H1 (cell line): Measurements from ENCODE around the gene BRD4. TPM values are rescaled to one million over a fixed set of nuclear protein-coding genes. Genes with fewer than 3 reads are reported as not detected.
A peak's percentile ranks its signal among the peaks of the same experiment; 100 is the strongest.

Source experiments
- CTCF ChIA-PET: fragments of 300-600 bp; sonication (Branson Sonifier 250); formaldehyde crosslinking; loops from one replicate; lab custom pipeline; 2021; ENCODE audit not compliant: partially characterized antibody; lab: Charles Lee
- POLR2A ChIA-PET: fragments of 300-600 bp; sonication (Branson Sonifier 250); formaldehyde crosslinking; loops from one replicate; lab custom pipeline; 2021; ENCODE audit warnings: inconsistent platforms; ENCODE audit not compliant: partially characterized antibody; lab: Charles Lee
- DNase-seq, 2 experiments: peaks; one replicate each; pipeline versions ENCODE4 v3.0.0 to v3.0.0-alpha.2; 2010 to 2022; ENCODE audit warnings: low spot score in 2 of 2, low read depth in 1 of 2, mixed read lengths in 1 of 2
- FAIRE-seq: peaks from 2 replicates; lab custom pipeline; 2011; peaks lifted over from hg19 to GRCh38; lab: Jason Lieb, UNC
- H2AFZ ChIP-seq: 2 replicates; pipeline ENCODE4 v1.8.1; 2012; ENCODE audit warnings: low read length, inconsistent platforms
- H2AK5ac ChIP-seq: 2 replicates; pipeline ENCODE4 v1.6.1; 2013; ENCODE audit warnings: low read depth, low read length
- H2BK120ac ChIP-seq: replicated peaks from 2 replicates; pipeline ENCODE3; 2013; ENCODE audit warnings: low read depth, low read length, inconsistent platforms
- H2BK12ac ChIP-seq: 2 replicates; pipeline ENCODE4 v1.6.1; 2013; ENCODE audit warnings: low read depth, low read length
- H2BK15ac ChIP-seq: 2 replicates; pipeline ENCODE4 v1.6.1; 2013; ENCODE audit warnings: low read length
- H2BK20ac ChIP-seq: 2 replicates; pipeline ENCODE4 v1.6.1; 2013; ENCODE audit warnings: low read length
- H2BK5ac ChIP-seq: 2 replicates; pipeline ENCODE4 v1.6.1; 2013; ENCODE audit warnings: low read depth, low read length
- H3K14ac ChIP-seq: 2 replicates; pipeline ENCODE4 v1.6.1; 2013; ENCODE audit warnings: inconsistent platforms; ENCODE audit not compliant: insufficient read length
- H3K18ac ChIP-seq: 2 replicates; pipeline ENCODE4 v1.6.1; 2013; ENCODE audit warnings: low read length; ENCODE audit errors: extremely low read depth
- H3K23ac ChIP-seq: 2 replicates; pipeline ENCODE4 v1.6.1; 2013; ENCODE audit warnings: inconsistent platforms; ENCODE audit not compliant: insufficient read length
- H3K23me2 ChIP-seq: 2 replicates; pipeline ENCODE4 v1.6.1; 2013; ENCODE audit warnings: low read depth, low read length
- H3K27ac ChIP-seq: 2 replicates; pipeline ENCODE4 v1.6.1; 2011; ENCODE audit warnings: low read depth, low read length, inconsistent platforms
- H3K27me3 ChIP-seq, 4 experiments: replicated peaks in 1 of 4; 1 replicate in 1 of 4; 2 replicates in 3 of 4; pipeline versions ENCODE4 v1.6.1 to v1.8.1; 2011 to 2013; ENCODE audit warnings: low read length in 3 of 4, mild to moderate bottlenecking in 3 of 4, inconsistent platforms in 2 of 4, mixed read lengths in 2 of 4, moderate library complexity in 1 of 4; ENCODE audit not compliant: control insufficient read depth in 3 of 4, insufficient read depth in 3 of 4; ENCODE audit errors: extremely low read depth in 1 of 4
- H3K36me3 ChIP-seq, 4 experiments: 2 replicates each; pipeline versions ENCODE4 v1.6.1 to v1.8.1; 2011 to 2013; ENCODE audit warnings: mild to moderate bottlenecking in 4 of 4, low read length in 3 of 4, moderate library complexity in 2 of 4, control low read depth in 1 of 4, inconsistent platforms in 1 of 4; ENCODE audit not compliant: insufficient read depth in 4 of 4, control insufficient read depth in 2 of 4
- H3K4ac ChIP-seq: replicated peaks from 2 replicates; pipeline ENCODE3; 2013; ENCODE audit warnings: low read length, low read depth, mixed read lengths, inconsistent platforms; ENCODE audit not compliant: insufficient read length
- H3K4me1 ChIP-seq, 4 experiments: replicated peaks in 1 of 4; 1 replicate in 1 of 4; 2 replicates in 3 of 4; pipeline versions ENCODE4 v1.6.1 to v1.8.1; 2011 to 2013; ENCODE audit warnings: low read length in 3 of 4, inconsistent platforms in 2 of 4, mixed read lengths in 1 of 4; ENCODE audit not compliant: insufficient read depth in 4 of 4, control insufficient read depth in 3 of 4
- H3K4me2 ChIP-seq, 2 experiments: 2 replicates each; pipeline versions ENCODE4 v1.6.1 to v1.8.1; 2011 to 2013; ENCODE audit warnings: low read depth in 2 of 2, low read length in 2 of 2, control low read depth in 1 of 2, inconsistent platforms in 1 of 2, mild to moderate bottlenecking in 1 of 2; ENCODE audit not compliant: insufficient read depth in 1 of 2
- H3K4me3 ChIP-seq, 4 experiments: fragments of 200-600, 300-600 bp in 1 of 4; sonication (generic), shearing (Covaris generic), sonication (Bioruptor Twin) in 1 of 4; 2 replicates each; pipeline versions ENCODE4 v1.5.1 to v1.8.1; 2011 to 2016; ENCODE audit warnings: low read length in 4 of 4, low read depth in 3 of 4, control low read depth in 2 of 4, inconsistent platforms in 2 of 4, mild to moderate bottlenecking in 2 of 4, mixed read lengths in 1 of 4, moderate library complexity in 1 of 4; ENCODE audit not compliant: insufficient read depth in 2 of 4; ENCODE audit errors: extremely low read depth in 1 of 4
- H3K56ac ChIP-seq: replicated peaks from 2 replicates; pipeline ENCODE3; 2013; ENCODE audit warnings: low read depth, mild to moderate bottlenecking, mixed read lengths, low read length, inconsistent platforms; ENCODE audit not compliant: insufficient read length
- H3K79me1 ChIP-seq: 2 replicates; pipeline ENCODE4 v1.6.1; 2013; ENCODE audit warnings: low read depth, low read length, control low read depth
- H3K79me2 ChIP-seq, 2 experiments: 2 replicates each; pipeline versions ENCODE4 v1.6.1 to v1.8.1; 2012 to 2013; ENCODE audit warnings: low read length in 2 of 2, mild to moderate bottlenecking in 2 of 2, inconsistent platforms in 1 of 2; ENCODE audit not compliant: insufficient read depth in 2 of 2, control insufficient read depth in 1 of 2
- H3K9ac ChIP-seq, 4 experiments: replicated peaks in 1 of 4; 1 replicate in 1 of 4; 2 replicates in 3 of 4; pipeline versions ENCODE4 v1.6.1 to v1.8.1; 2011 to 2013; ENCODE audit warnings: low read depth in 3 of 4, low read length in 3 of 4, control low read depth in 2 of 4, mild to moderate bottlenecking in 2 of 4, moderate library complexity in 2 of 4, inconsistent platforms in 1 of 4; ENCODE audit errors: extremely low read depth in 1 of 4
- H3K9me3 ChIP-seq, 2 experiments: 2 replicates each; pipeline versions ENCODE4 v1.6.1 to v1.8.1; 2012 to 2013; ENCODE audit warnings: mild to moderate bottlenecking in 2 of 2, moderate library complexity in 2 of 2, control low read depth in 1 of 2, inconsistent platforms in 1 of 2, low read depth in 1 of 2, low read length in 1 of 2, mixed read lengths in 1 of 2; ENCODE audit not compliant: insufficient read depth in 2 of 2
- H4K20me1 ChIP-seq, 2 experiments: replicated peaks in 1 of 2; 2 replicates each; pipeline versions ENCODE3 to v1.8.1; 2011 to 2013; ENCODE audit warnings: inconsistent platforms in 2 of 2, low read length in 2 of 2, mild to moderate bottlenecking in 1 of 2; ENCODE audit not compliant: insufficient read depth in 2 of 2, control insufficient read depth in 1 of 2
- H4K5ac ChIP-seq: 2 replicates; pipeline ENCODE4 v1.6.1; 2013; ENCODE audit warnings: low read length, low read depth, mixed read lengths, inconsistent platforms; ENCODE audit not compliant: insufficient read length
- H4K8ac ChIP-seq: 2 replicates; pipeline ENCODE4 v1.8.0; 2013; ENCODE audit warnings: mild to moderate bottlenecking, moderate library complexity, low read length, inconsistent platforms; ENCODE audit not compliant: insufficient read depth; ENCODE audit errors: extremely low read depth
- H4K91ac ChIP-seq: replicated peaks from 2 replicates; pipeline ENCODE3; 2013; ENCODE audit warnings: low read length, mixed read lengths, inconsistent platforms; ENCODE audit not compliant: insufficient read length
- BCL11A ChIP-seq, 2 experiments: IDR thresholded peaks; one replicate each; pipeline ENCODE4 v1.6.1; 2011; ENCODE audit warnings: low read depth in 2 of 2, low read length in 2 of 2, mild to moderate bottlenecking in 2 of 2
- CHD1 ChIP-seq: IDR thresholded peaks from 2 replicates; pipeline ENCODE4 v1.6.1; 2012; ENCODE audit warnings: low read depth, low read length, improper control_type of control experiment
- CREB1 ChIP-seq: IDR thresholded peaks from 2 replicates; pipeline ENCODE4 v1.6.1; 2012; ENCODE audit warnings: inconsistent platforms
- GTF2F1 ChIP-seq: IDR thresholded peaks from 2 replicates; pipeline ENCODE4 v1.6.1; 2012; ENCODE audit warnings: low read depth, low read length, improper control_type of control experiment, borderline replicate concordance
- HDAC2 ChIP-seq, 2 experiments: fragments of 300-600 bp in 1 of 2; sonication (generic) in 1 of 2; IDR thresholded peaks; 2 replicates each; pipeline ENCODE4 v1.6.1; 2011 to 2012; ENCODE audit warnings: low read depth in 2 of 2, low read length in 2 of 2, mild to moderate bottlenecking in 2 of 2, moderate library complexity in 2 of 2, borderline replicate concordance in 1 of 2, inconsistent platforms in 1 of 2
- SAP30 ChIP-seq: fragments of 300-600 bp; sonication (generic); IDR thresholded peaks from 2 replicates; pipeline ENCODE4 v1.7.1; 2012; ENCODE audit warnings: low read length, moderate library complexity, mild to moderate bottlenecking, inconsistent platforms; ENCODE audit not compliant: insufficient read depth, insufficient replicate concordance
- SIN3A ChIP-seq, 2 experiments: IDR thresholded peaks in 1 of 2; conservative IDR thresholded peaks in 1 of 2; 2 replicates each; pipeline ENCODE4 v1.6.1; 2011 to 2012; ENCODE audit warnings: low read length in 2 of 2, improper control_type of control experiment in 1 of 2, low read depth in 1 of 2, mild to moderate bottlenecking in 1 of 2
- SIRT6 ChIP-seq: IDR thresholded peaks from one replicate; pipeline ENCODE4 v1.7.1; 2012; ENCODE audit warnings: low read length, inconsistent platforms
- SIX5 ChIP-seq: IDR thresholded peaks from 2 replicates; pipeline ENCODE4 v1.6.1; 2011; ENCODE audit warnings: mild to moderate bottlenecking, low read depth, low read length
- SP4 ChIP-seq: IDR thresholded peaks from 2 replicates; pipeline ENCODE4 v1.6.1; 2012; ENCODE audit warnings: low read length, inconsistent platforms
- TBP ChIP-seq: IDR thresholded peaks from 2 replicates; pipeline ENCODE4 v1.6.1; 2011; ENCODE audit warnings: low read depth, low read length, improper control_type of control experiment
- ZNF274 ChIP-seq: IDR thresholded peaks from 2 replicates; pipeline ENCODE4 v1.7.0; 2012; ENCODE audit warnings: low read length, borderline replicate concordance; ENCODE audit errors: extremely low read depth
- WGBS, 2 experiments: shearing (Covaris generic) in 1 of 2; methylation state at CpG; one replicate each; pipeline versions ENCODE4 v1.1.6 to v1.1.7; 2013 to 2015; ENCODE audit warnings: low lambda C conversion rate in 2 of 2, mixed read lengths in 2 of 2, inconsistent platforms in 1 of 2, low coverage in 1 of 2, missing lambda C conversion rate in 1 of 2; ENCODE audit not compliant: insufficient replicate concordance in 2 of 2, insufficient coverage in 1 of 2, insufficient read length in 1 of 2; ENCODE audit errors: extremely low coverage in 1 of 2, missing lambda C conversion rate in 1 of 2; 5-methylcytosine and 5-hydroxymethylcytosine counted together
- polyA plus RNA-seq, 7 experiments: library from polyadenylated mRNA; depleted of rRNA in 3 of 7; stranded (reverse) in 5 of 7; unstranded in 2 of 7; fragments of >200 nt in 5 of 7; fragments of 200-250 nt in 2 of 7; gene quantifications; 1 replicate in 5 of 7; 2 replicates in 1 of 7; 4 replicates in 1 of 7; pipeline versions ENCODE4 v1.2.1 to v1.2.3, GENCODE V29; 2011 to 2013; ENCODE audit warnings: missing spikeins in 2 of 7, mixed read lengths in 2 of 7
- total RNA-seq: library from RNA; stranded (reverse); fragmentation: NEBNext Ultra II Directional; extraction: Animal tissue kit (Norgen Biotek cat#: 25700); gene quantifications from 2 replicates; pipeline ENCODE4 v1.2.1, GENCODE V29; 2021

BRD4 gene
- total and polyA plus RNA-seq, 2 of the 8 experiments (the other 6 are each of a cell fraction or from before 2014, with no cell fraction given), result 14.1 to 146 TPM

DNA sequence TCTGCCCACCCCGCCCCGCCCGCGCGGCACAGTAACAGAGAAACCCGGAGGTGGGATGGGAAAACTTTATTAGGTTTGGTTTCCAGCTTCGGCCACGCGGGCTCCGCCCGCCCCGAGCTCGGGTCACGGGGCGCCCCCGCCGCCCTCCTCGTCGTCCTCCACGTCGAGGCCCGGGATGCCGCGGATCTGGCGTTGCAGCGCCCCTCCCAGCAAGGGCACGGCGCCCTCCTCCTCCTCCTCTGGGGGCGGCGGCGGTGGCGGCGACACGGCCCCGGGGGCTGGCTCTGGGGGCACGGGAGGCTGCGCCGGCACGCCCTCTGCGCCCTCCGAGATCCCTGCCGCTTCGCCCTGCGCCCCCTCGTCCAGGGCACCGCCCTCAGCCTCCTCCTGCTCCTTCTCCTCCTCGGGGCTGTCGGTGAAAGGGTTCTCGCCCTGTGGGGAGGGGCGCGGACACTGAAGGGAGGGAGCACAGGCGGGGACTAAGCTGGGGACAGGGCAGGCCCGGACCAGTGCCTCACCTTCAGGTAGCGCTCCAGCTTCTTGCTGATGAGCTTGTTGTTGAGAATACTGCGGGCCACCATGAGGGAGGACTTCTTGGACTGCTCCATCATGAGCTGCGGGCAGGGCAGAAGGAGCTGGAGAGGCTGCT lies 47.8 kb upstream of the BRD4 start:
- peaks cover 21 to 37% of the 10 kb centered on the region in 2 experiments for H3K79me2 ChIP-seq
- H3K79me1 ChIP-seq, result peaks cover 4% of the 10 kb centered on the region; the same call in 1 of the 2 replicates
- peaks cover 10% of the 10 kb centered on the region for H3K23me2 ChIP-seq
- no peak overlapping the region for H2BK15ac ChIP-seq
- H3K36me3 ChIP-seq, result peaks cover 0 to under 1% (median 0%) of the 10 kb centered on the region in 4 experiments; a peak in 2 of 8 replicates
- POLR2A ChIA-PET, result interaction anchor here (0.5 to 5.6 kb wide), 39 partner anchors 9 to 402 kb away, joined by 3 to 60 read pairs (median 5); partner anchors contain the start of genes AKAP8L, BRD4, EPHX3 and NOTCH3
- FAIRE-seq (no peak), DNase-seq (peak; percentile 68 to 89)
- H2BK5ac ChIP-seq, result peak overlapping the region; percentile 41
- H4K20me1 ChIP-seq, result peaks cover 5 to 21% of the 10 kb centered on the region in 2 experiments
- 2% methylated on average over 7 of the region's 56 CpGs; no CpG with 5 or more reads in 1 of the 2 experiments for WGBS, 2 experiments
- H2BK12ac ChIP-seq, result no peak overlapping the region
- no peaks in the 10 kb centered on the region for H3K27me3 ChIP-seq
- H3K9me3 ChIP-seq, result no peaks in the 10 kb centered on the region
- H2BK20ac ChIP-seq, result no peak overlapping the region
- CTCF ChIA-PET, result interaction anchor here (0.5 to 1.1 kb wide), 2 partner anchors 39 to 186 kb away, joined by 3 read pairs; partner anchors contain the start of gene AKAP8L
- peak overlapping the region in 3 of 4 experiments; percentile 13 to 59 (median 51); a peak in 5 of 7 replicates for H3K9ac ChIP-seq
- no peak overlapping the region for H3K14ac ChIP-seq
- peak overlapping the region; percentile 11; the same call in 1 of the 2 replicates for H2AFZ ChIP-seq
- H3K4me3 ChIP-seq, result peak overlapping the region; percentile 70 to 99 (median 82)
- H4K91ac ChIP-seq, result peak overlapping the region; percentile 51
- H3K18ac ChIP-seq, result peak overlapping the region; percentile 83
- peak overlapping the region; percentile 39; the same call in 1 of the 2 replicates for H4K8ac ChIP-seq
- no peak overlapping the region for H3K23ac ChIP-seq
- peak overlapping the region; percentile 5 for H3K56ac ChIP-seq
- H3K27ac ChIP-seq, result peak overlapping the region; percentile 76; the same call in 1 of the 2 replicates
- H2AK5ac ChIP-seq, result no peak overlapping the region
- H2BK120ac ChIP-seq, result no peak overlapping the region
- peaks cover 0 to 9% (median 6%) of the 10 kb centered on the region in 4 experiments; a peak in 6 of 7 replicates for H3K4me1 ChIP-seq
- no peak overlapping the region for H3K4ac ChIP-seq
- H3K4me2 ChIP-seq, result peak overlapping the region; percentile 79 to 91
- peak overlapping the region; percentile 58 for H4K5ac ChIP-seq
- TF ChIP-seq SIN3A (conservative IDR thresholded peaks at IDR 0.05 in 1 of 2, IDR thresholded peaks at IDR 0.05 in 1 of 2; ENCODE audit: low read depth in 1 of 2, low read length in 2 of 2), result peak; percentile 8 to 37; a peak in 1 of 4 replicates
- TF ChIP-seq CREB1, result no peak
- no peak for TF ChIP-seq BCL11A (IDR thresholded peaks at IDR 0.05; ENCODE audit: low read depth in 2 of 2, low read length in 2 of 2)
- no peak for TF ChIP-seq ZNF274
- peak; percentile 41; the same call in 1 of the 2 replicates for TF ChIP-seq TBP
- TF ChIP-seq HDAC2 (IDR thresholded peaks at IDR 0.05; ENCODE audit: borderline replicate concordance in 1 of 2, low read depth in 2 of 2, low read length in 2 of 2), result no peak
- TF ChIP-seq SIRT6, result no peak
- no peak for TF ChIP-seq GTF2F1
- no peak for TF ChIP-seq SP4
- no peak for TF ChIP-seq SIX5
- no peak for TF ChIP-seq SAP30
- no peak for TF ChIP-seq CHD1
